HL-60 (cell line): Measurements from ENCODE around the gene KIFC1.

Experiments used
- CTCF ChIP-seq: IDR thresholded peaks from one replicate; pipeline ENCODE4 v1.5.1; 2011; ENCODE audit warnings: low read length, control low read depth, inconsistent platforms; ENCODE audit not compliant: insufficient read depth
- POLR2AphosphoS5 ChIP-seq: IDR thresholded peaks from 2 replicates; pipeline ENCODE4 v1.6.1; 2012; ENCODE audit warnings: low read depth

- TF ChIP-seq CTCF (no peak), POLR2AphosphoS5 (no peak; the same call in 1 of the 2 replicates)
Observed at GRCh38 chr6:33405386-33405940, 13.8 kb downstream of the KIFC1 start.
